ENCODE data around the gene MTA2.

Gene MTA2

GRCh38 chr11:62548545-62549335 is 52.9 kb downstream of the MTA2 start:
- in situ Hi-C loops (cut with MboI; ENCODE audit: low sequenced_read_pairs), result no loop called here

DNA sequence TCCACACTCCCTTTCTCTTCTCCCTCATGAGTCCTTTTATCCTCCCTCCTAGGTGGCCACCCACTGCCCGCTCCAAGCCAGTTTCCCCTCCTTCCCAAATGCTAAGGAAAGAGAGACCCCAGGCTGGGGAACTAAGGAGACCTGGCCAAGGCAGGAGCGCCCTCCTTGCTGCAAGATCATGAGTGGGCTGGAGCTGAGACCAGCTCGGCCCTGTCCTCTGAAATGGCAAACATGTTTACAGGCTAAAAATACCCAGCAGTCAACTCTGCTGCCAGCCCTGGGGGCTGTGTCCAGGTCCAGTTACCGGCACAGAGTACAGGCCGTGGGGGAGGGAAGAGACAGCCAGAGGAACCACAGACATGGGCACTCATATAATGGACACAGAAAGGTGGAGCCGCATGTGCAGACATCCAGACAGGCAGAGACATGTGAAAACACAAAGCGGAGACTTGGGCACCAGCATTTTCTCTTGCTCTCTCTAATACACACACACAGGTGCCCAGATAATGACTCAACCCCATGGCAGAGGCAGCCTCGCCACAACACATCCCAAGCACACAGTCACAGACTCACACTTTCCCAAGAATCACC is 53.9 kb downstream of the MTA2 start:
- in situ Hi-C loops (cut with MboI; ENCODE audit: low sequenced_read_pairs), result no loop called here

GRCh38 chr11:62546929-62547625 is 54.6 kb downstream of the MTA2 start:
- in situ Hi-C loops (cut with MboI; ENCODE audit: low sequenced_read_pairs), result no loop called here

- in situ Hi-C loops (cut with MboI; ENCODE audit: low sequenced_read_pairs), result no loop called here
These were observed 55.3 kb downstream of the MTA2 start, which contains the start of gene AHNAK for GRCh38 chr11:62546244-62546928. TSS of gene AHNAK (minus strand) at chr11:62546806. CDS start at chr11:62536098, 10,708 bp downstream.

DNA sequence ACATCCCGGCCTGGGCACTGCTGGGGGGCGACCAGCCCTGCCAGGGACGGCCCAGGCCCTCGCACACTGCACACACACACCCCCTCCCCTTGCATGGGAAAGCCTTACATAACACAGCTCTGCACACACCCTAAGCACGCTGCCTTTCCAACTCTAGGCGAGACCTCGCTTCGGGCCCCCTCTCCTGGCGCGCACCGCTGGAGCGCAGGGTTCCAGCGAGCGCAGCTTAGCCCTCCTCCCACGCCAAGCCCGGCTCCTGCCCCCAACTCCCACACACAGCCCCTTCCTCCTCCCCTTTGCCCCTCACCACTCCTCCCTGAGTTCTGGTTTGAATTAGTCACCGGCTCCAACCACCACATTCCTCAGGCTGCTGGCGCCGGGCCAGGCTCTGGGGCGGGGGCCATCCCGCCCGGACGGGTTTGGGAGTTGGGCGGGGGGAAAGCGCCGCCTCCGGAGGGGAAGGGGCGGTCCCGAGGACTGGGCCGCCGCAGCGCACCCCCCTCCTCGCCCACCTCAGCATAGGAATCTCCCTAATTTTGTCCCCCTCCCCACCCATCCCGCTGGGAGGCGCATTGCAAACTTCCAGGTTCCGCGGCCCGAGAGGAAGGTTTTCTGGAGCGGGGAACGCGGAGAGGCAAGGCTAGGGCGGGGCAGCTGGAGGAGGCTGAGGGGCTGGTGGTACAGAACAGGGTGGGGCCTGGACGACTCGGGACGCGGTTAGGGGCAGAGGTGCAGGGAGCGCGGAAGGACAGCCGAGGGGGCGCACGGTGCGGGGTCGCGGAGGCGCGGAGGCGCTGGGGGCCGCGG is 56.0 kb downstream of the MTA2 start:
- in situ Hi-C loops (cut with MboI; ENCODE audit: low sequenced_read_pairs), result no loop called here

- in situ Hi-C loops (cut with MboI; ENCODE audit: low sequenced_read_pairs), result no loop called here
These were observed 56.9 kb downstream of the MTA2 start for GRCh38 chr11:62544581-62545436.

- in situ Hi-C loops (cut with MboI; ENCODE audit: low sequenced_read_pairs), result no loop called here
These were observed 57.8 kb downstream of the MTA2 start for GRCh38 chr11:62543680-62544444.

Measured in hTERT RPE-1 (cell line).